GM12864 (cell line): ENCODE measurements around the gene RPL36.

Source experiments
- DNase-seq: peaks from one replicate; pipeline ENCODE4 v3.0.0-alpha.2; 2011; ENCODE audit warnings: low read depth
- H3K4me3 ChIP-seq: 2 replicates; pipeline ENCODE4 v1.5.1; 2011; ENCODE audit warnings: mild to moderate bottlenecking, low read depth, low read length, control low read depth
- TF ChIP-seq, protein P1 (sequence below): IDR thresholded peaks from 2 replicates; pipeline ENCODE4 v1.5.1; 2011; ENCODE audit warnings: low read depth, mild to moderate bottlenecking, moderate library complexity, low read length, control low read depth, inconsistent platforms; ENCODE audit errors: missing control alignments

The RPL36 gene

DNA sequence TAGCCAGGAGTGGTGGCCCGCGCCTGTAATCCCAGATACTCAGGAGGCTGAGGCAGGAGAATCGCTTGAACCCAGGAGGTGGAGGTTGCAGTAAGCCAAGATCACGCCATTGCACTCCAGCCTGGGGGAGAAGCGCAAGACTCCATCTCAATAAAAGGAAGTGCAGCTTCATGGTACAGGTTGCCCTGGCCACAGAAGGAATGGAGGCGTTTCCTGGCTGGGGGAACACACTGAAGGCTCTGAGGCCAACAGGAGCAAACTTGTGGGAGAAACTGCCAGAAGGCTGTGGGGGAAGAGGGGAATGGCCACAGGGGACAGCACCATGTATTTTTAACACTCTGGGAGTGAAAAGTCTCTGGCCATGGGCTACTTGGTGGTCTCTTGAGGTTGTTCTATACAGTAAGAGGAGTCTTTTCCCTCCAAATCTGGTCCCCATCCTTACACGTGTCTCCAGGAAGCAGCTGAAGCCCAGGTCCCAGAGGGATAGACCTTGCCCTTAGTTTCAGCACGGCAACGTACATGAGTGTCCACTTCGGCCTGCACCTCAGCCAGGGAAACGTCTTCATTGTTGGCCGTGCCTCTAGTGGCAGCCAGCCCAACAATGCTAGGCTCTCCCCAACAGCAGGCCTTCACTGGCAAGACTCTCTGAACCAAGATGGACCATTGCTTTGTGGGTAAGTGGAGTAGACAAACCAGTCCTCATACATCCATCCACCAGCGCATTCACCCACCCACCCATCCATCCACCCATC, 17.2 kb upstream of the RPL36 start:
- no peak for DNase-seq
- TF ChIP-seq, protein P1, sequence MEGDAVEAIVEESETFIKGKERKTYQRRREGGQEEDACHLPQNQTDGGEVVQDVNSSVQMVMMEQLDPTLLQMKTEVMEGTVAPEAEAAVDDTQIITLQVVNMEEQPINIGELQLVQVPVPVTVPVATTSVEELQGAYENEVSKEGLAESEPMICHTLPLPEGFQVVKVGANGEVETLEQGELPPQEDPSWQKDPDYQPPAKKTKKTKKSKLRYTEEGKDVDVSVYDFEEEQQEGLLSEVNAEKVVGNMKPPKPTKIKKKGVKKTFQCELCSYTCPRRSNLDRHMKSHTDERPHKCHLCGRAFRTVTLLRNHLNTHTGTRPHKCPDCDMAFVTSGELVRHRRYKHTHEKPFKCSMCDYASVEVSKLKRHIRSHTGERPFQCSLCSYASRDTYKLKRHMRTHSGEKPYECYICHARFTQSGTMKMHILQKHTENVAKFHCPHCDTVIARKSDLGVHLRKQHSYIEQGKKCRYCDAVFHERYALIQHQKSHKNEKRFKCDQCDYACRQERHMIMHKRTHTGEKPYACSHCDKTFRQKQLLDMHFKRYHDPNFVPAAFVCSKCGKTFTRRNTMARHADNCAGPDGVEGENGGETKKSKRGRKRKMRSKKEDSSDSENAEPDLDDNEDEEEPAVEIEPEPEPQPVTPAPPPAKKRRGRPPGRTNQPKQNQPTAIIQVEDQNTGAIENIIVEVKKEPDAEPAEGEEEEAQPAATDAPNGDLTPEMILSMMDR, result no peak
- H3K4me3 ChIP-seq, result no peak overlapping the region

DNA sequence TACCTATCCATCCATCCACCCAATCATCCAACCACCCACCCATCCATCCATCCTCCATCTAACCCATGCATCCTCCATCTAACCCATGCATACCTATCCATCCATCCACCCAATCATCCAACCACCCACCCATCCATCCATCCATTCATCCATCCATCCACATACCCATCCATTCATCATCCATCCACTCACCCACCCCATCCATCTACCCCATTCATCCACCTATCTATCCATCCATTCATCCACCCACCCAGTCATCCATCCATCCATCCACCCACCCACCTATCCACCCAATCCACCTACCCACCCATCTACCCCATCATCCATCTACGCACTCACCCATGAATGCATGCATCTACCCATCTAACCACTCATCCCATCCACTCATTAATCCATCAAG, 16.3 kb upstream of the RPL36 start:
- DNase-seq, result no peak
- H3K4me3 ChIP-seq, result no peak overlapping the region
- TF ChIP-seq, protein P1, result no peak

DNA sequence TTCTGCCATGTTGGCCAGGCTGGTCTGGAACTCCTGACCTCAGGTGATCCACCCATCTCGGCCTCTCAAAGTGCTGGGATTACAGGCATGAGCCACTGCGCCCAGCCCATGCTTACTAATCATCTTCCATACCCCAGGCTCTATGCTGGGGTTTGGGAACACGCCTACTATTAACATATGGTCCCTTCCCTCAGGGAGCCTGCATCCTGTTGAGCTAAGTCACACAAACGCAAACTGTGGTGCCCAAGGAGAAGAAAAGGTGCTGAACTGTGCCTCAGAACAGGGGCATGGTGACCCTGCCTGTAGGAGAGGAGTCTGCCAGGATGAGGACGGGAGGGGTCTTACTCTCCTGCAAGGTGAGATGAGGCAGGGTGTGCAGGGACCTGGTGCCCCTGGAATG, 15.4 kb upstream of the RPL36 start:
- H3K4me3 ChIP-seq, result no peak overlapping the region
- TF ChIP-seq, protein P1, result no peak
- DNase-seq, result no peak

DNA sequence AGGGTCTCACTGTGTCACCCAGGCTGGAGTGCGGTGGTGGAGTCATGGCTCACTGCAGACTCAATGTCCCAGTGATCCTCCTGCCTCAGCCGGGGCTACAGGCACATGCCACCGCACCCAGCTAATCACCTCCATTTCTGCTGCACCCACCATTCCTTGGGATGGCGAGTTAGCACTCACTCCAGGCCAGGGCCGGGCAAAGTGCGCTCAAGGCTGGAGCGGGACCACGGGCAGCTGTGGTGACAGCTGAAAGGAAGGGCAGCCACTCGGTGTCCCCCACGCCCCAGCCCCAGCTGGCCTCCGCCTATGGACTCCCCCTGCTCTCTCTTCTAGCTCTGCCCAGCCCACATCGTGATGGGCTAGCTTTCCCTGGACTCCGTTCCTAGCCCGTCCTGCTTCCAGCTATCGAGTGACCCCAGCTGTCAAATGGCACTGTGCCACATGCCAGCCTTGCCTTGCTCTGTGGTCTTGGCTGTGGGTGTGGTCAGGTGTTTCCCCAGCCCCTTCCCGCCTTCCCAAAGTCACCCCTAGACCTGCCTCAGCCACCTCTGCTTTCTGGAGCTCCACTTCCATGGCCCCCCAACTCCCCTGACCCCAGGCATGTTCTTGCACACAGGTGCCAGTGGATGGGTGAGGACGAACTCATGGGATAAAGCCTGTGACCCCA, 13.9 kb upstream of the RPL36 start:
- no peak for DNase-seq
- TF ChIP-seq, protein P1, result no peak
- no peak overlapping the region for H3K4me3 ChIP-seq

DNA sequence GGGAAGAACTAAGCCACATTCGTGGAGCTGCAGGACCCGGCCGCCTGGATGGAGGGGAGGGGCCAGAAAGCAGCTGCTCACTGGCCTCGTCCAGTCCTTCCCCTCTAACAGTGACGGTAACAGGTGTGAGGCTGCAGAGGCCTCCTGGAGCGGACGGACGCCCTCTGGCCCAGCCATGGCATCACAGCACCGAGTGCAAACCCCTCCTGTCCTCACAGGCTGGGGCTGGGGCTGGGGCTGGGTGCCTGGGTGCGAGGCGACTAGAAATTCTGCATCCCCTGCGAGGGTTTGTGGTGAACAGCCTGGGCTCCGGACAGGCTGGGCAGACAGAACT, 13.4 kb upstream of the RPL36 start:
- DNase-seq, result no peak
- TF ChIP-seq, protein P1, result no peak
- H3K4me3 ChIP-seq, result no peak overlapping the region

DNA sequence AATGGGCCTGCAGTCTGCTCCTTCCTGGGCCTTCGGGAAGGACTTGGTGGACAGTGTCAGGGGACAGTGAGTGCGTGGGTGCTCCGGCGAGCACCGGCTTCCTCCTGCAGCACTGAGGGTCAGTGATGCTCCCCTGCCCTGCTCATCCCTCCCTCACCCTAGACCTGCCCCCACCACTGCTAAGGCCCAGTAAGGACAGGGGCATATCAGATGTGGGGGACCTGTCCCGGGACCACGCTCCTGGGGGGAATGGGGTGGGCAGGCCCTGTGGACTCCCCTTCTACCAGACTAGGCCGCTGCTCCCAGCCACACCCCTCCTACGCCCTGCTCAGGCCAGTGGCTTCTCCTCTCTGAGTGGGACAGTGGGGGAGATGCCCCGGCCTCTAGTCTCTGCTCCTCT, 13.0 kb upstream of the RPL36 start:
- DNase-seq, result no peak
- TF ChIP-seq, protein P1, result no peak
- H3K4me3 ChIP-seq, result no peak overlapping the region

DNA sequence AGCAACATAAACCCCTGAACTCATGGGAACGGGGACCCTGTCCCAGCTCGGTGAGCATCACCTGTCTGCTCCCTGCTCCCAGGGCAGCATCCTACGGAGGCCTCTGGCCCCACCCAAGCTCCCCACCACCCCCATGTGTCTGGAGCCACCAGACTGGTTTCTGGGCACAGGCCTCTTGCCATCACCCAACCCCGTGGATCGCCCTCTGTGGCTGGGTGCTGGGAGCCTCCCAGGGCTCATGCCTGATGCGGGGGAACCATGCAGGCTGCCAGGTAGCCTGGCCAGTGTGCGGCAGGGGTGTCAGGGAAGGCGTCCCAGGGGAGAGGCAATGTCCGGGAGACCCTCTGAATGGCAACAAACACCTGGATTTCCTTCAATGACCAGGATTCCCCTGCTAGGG, 12.5 kb upstream of the RPL36 start:
- no peak for DNase-seq
- TF ChIP-seq, protein P1, result no peak
- H3K4me3 ChIP-seq, result no peak overlapping the region
